CD4-positive, CD25-positive, alpha-beta regulatory T cell (primary cell): ENCODE measurements around the gene PARP4. TPM values are rescaled to one million over a fixed set of nuclear protein-coding genes. Genes with fewer than 3 reads are reported as not detected.
"Not testable (repeated sequence)": the region's sequence is repeated elsewhere in the genome, so short reads cannot be mapped to it uniquely, and the experiment has no call there.

Source experiments
- ATAC-seq, 2 donors: fragments of 150-1000 bp; cut with Tn5 transposase; one replicate each; pipeline ENCODE4 v1.10.0; 2021; ENCODE audit warnings: low read depth in 2 of 2, moderate number of reproducible peaks in 2 of 2, moderate library complexity in 1 of 2
- DNase-seq, 3 donors: peaks; one replicate each; pipeline versions ENCODE4 v3.0.0 to v3.0.0-alpha.2; 2012 to 2022; ENCODE audit warnings: mixed read lengths in 1 of 3
- H3K27ac ChIP-seq: one replicate; pipeline ENCODE4 v1.7.0; 2013; ENCODE audit warnings: mild to moderate bottlenecking, low read length; ENCODE audit not compliant: insufficient read depth, poor library complexity, severe bottlenecking
- H3K27me3 ChIP-seq: one replicate; pipeline ENCODE4 v1.7.0; 2013; ENCODE audit warnings: low read length; ENCODE audit not compliant: control insufficient read depth, insufficient read depth
- H3K36me3 ChIP-seq: one replicate; pipeline ENCODE4 v1.7.0; 2013; ENCODE audit warnings: mild to moderate bottlenecking, low read length, moderate library complexity; ENCODE audit not compliant: control insufficient read depth, insufficient read depth
- H3K4me1 ChIP-seq: 2 replicates; pipeline ENCODE4 v1.7.0; 2013; ENCODE audit warnings: mild to moderate bottlenecking, low read length; ENCODE audit not compliant: insufficient read depth, control insufficient read depth, poor library complexity, severe bottlenecking
- H3K4me3 ChIP-seq: one replicate; pipeline ENCODE4 v1.7.0; 2013; ENCODE audit warnings: low read depth, mild to moderate bottlenecking, low read length, moderate library complexity
- H3K9me3 ChIP-seq, 2 experiments: 1 replicate in 1 of 2; 2 replicates in 1 of 2; pipeline ENCODE4 v1.7.0; 2013; ENCODE audit warnings: low read length in 2 of 2, mild to moderate bottlenecking in 1 of 2, moderate library complexity in 1 of 2; ENCODE audit not compliant: control insufficient read depth in 2 of 2
- H3K27ac Mint-ChIP-seq, 3 donors: one replicate each; pipeline ENCODE4 v1.8.0; 2020 to 2022; ENCODE audit warnings: mild to moderate bottlenecking in 3 of 3, mixed read lengths in 3 of 3, moderate library complexity in 2 of 3
- H3K27me3 Mint-ChIP-seq: one replicate; pipeline ENCODE4 v1.8.0; 2022; ENCODE audit warnings: mild to moderate bottlenecking, mixed read lengths
- H3K36me3 Mint-ChIP-seq: one replicate; pipeline ENCODE4 v1.8.0; 2020; ENCODE audit warnings: mixed read lengths
- H3K4me1 Mint-ChIP-seq, 4 donors: one replicate each; pipeline ENCODE4 v1.8.0; 2020 to 2022; ENCODE audit warnings: mixed read lengths in 4 of 4, mild to moderate bottlenecking in 1 of 4
- H3K4me3 Mint-ChIP-seq, 4 donors: one replicate each; pipeline ENCODE4 v1.8.0; 2020 to 2022; ENCODE audit warnings: mild to moderate bottlenecking in 4 of 4, mixed read lengths in 4 of 4, moderate library complexity in 3 of 4
- H3K9me3 Mint-ChIP-seq, 7 donors: one replicate each; pipeline ENCODE4 v1.8.0; 2020 to 2022; ENCODE audit warnings: mixed read lengths in 7 of 7, mild to moderate bottlenecking in 3 of 7, moderate library complexity in 2 of 7
- polyA plus RNA-seq, 4 donors: library from polyadenylated mRNA; unstranded; fragments of 300-500 nt; fragmentation: Illumina TruSeq; gene quantifications; one replicate each; pipeline ENCODE4 v1.2.3, GENCODE V29; 2021
- total RNA-seq: library from RNA; stranded (reverse); gene quantifications from one replicate; pipeline ENCODE4 v1.2.3, GENCODE V29; 2022

The PARP4 gene
- total and polyA plus RNA-seq, 5 donors from 2014 or later: 61.4 to 71.8 (median 64.4) TPM

DNA sequence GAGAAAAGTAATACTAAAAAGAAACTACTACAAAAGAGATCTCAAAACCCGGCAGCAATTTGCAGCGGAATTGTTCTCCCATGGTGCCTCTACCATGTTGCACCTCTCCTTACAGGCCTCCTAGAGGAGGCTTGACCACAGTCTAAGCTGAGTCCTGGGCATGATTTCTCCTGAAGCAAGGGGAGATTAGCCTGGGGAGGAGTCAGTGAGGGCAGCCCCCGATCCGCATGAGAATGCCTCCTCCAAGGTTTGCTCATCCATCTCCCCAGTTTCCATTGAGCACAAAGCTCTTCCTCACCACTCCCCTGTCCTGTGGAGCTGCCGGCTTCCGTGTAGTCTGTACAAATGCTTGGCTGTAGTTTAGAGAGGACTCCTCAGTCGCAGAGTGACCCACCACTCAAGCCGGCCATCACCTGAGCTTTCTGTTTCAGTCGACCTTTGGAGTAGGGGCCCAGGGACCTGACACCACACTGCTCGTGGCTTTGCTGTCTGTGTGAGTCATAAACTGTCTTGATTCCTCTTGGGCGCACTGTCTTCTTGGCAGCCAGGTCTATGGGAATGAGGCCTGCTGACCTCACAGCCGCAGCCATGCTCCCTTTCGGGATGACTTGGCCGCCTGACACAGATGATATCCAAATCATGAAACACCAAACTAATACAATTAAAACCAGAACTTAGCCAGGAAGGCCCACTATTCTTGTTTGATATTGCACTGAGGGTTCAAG lies 130.9 kb downstream of the PARP4 start:
- Mint-ChIP-seq H3K36me3 (no peaks in the 10 kb centered on the region), H3K4me1 (peaks cover 0 to 10% (median 6%) of the 10 kb centered on the region in 4 donors)

DNA sequence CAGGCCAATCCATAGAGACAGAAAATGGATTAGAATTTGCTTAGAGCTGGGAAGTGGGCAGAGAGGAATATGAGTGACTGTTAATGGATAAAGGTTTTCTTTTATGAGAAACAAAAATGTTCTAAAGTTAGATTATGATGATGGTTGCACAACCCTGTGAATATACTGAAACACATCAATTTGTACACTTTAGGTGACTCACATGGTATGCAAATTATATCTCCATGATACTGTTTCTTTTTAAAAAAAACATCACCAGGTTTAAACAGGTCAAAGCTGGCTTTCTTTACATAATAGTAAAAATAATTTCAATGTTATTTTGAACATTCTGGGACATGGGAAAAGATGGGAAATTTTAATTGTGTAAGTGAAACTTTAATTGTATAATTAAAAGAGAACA lies 131.7 kb downstream of the PARP4 start:
- not testable (repeated sequence) for H3K27ac ChIP-seq, H3K4me3 ChIP-seq, H3K9me3 Mint-ChIP-seq, H3K4me1 Mint-ChIP-seq, H3K4me3 Mint-ChIP-seq, H3K4me1 ChIP-seq, DNase-seq, H3K27ac Mint-ChIP-seq, H3K36me3 ChIP-seq, ATAC-seq, H3K9me3 ChIP-seq, H3K27me3 ChIP-seq, H3K36me3 Mint-ChIP-seq
- H3K27me3 Mint-ChIP-seq: peaks cover 35% of the 10 kb centered on the region

More for the DNA sequence above, 130.9 kb downstream of the PARP4 start:
- H3K27ac Mint-ChIP-seq: no peak overlapping the region
- no peaks in the 10 kb centered on the region for H3K9me3 ChIP-seq
- H3K4me3 Mint-ChIP-seq: no peak overlapping the region
- peaks cover 29% of the 10 kb centered on the region for H3K27me3 Mint-ChIP-seq
- no peak for ATAC-seq
- H3K27ac ChIP-seq: no peak overlapping the region
- no peaks in the 10 kb centered on the region for H3K4me1 ChIP-seq
- H3K36me3 ChIP-seq: no peaks in the 10 kb centered on the region
- H3K9me3 Mint-ChIP-seq: no peaks in the 10 kb centered on the region
- no peak overlapping the region for H3K4me3 ChIP-seq
- no peaks in the 10 kb centered on the region for H3K27me3 ChIP-seq
- no peak for DNase-seq

GRCh38 chr13:24380227-24380626 lies 132.4 kb downstream of the PARP4 start:
- Mint-ChIP-seq H3K27ac (peak overlapping the region in 2 of 3 donors; percentile 16 to 23), H3K27me3 (peaks cover 41% of the 10 kb centered on the region)
- H3K4me3 Mint-ChIP-seq, H3K4me3 ChIP-seq, H3K36me3 ChIP-seq, H3K27me3 ChIP-seq, H3K9me3 Mint-ChIP-seq, H3K27ac ChIP-seq, H3K9me3 ChIP-seq, DNase-seq, ATAC-seq, H3K4me1 ChIP-seq, H3K4me1 Mint-ChIP-seq, H3K36me3 Mint-ChIP-seq: not testable (repeated sequence)

- H3K36me3 Mint-ChIP-seq, H3K4me3 Mint-ChIP-seq, H3K9me3 ChIP-seq, ATAC-seq, H3K9me3 Mint-ChIP-seq, H3K36me3 ChIP-seq, H3K27ac Mint-ChIP-seq, DNase-seq, H3K4me1 ChIP-seq, H3K4me3 ChIP-seq, H3K27ac ChIP-seq, H3K27me3 ChIP-seq, H3K4me1 Mint-ChIP-seq: not testable (repeated sequence)
- peaks cover 33% of the 10 kb centered on the region for H3K27me3 Mint-ChIP-seq
These were observed 141.3 kb downstream of the PARP4 start for GRCh38 chr13:24371273-24371672.

Other genes starting within 250 kb of the PARP4 start
- gene C1QTNF9, start 203.2 kb downstream of the PARP4 start, total RNA-seq: 0.20 TPM
- gene C1QTNF9, start 203.2 kb downstream of the PARP4 start, polyA plus RNA-seq: not detected
- gene ATP12A, start 167.6 kb upstream of the PARP4 start, total RNA-seq: 0.17 TPM
- under 1 TPM in 2 of 4 donors, not detected in 2; 0.14 to 0.18 TPM for gene ATP12A, start 167.6 kb upstream of the PARP4 start, polyA plus RNA-seq